ENCODE data around the gene PSKH1. TPM values are rescaled to one million over a fixed set of nuclear protein-coding genes. Genes with fewer than 3 reads are reported as not detected.

PSKH1 gene
- total RNA-seq, 4 donors from 2014 or later, result 16.4 to 26.9 (median 24.5) TPM

GRCh38 chr16:67931712-67932461 is 38.8 kb downstream of the PSKH1 start, which contains the start of gene CTRL:
CTRL (minus strand) TSS chr16:67931862; CDS start chr16:67931852, 10 bp downstream.
- no peaks in the 10 kb centered on the region for H3K9me3 ChIP-seq
- no peak for DNase-seq (ENCODE audit: low spot score in 2 of 2)
- TF ChIP-seq POLR2A (IDR thresholded peaks at IDR 0.05), result no peak
- no peak for TF ChIP-seq CTCF (IDR thresholded peaks at IDR 0.05)
- H3K4me3 ChIP-seq, result no peak within 1 kb of the TSS
- H3K36me3 ChIP-seq, result peaks cover 34% of the 10 kb centered on the region
- H3K4me1 ChIP-seq, result peaks cover 20% of the 10 kb centered on the region
- WGBS, result 89% methylated on average over 5 of the region's 15 CpGs
- H3K27me3 ChIP-seq, result no peaks in the 10 kb centered on the region
- H3K27ac ChIP-seq, result no peak within 1 kb of the TSS

- WGBS, result 95% methylated on average over 2 of the region's 4 CpGs
- TF ChIP-seq CTCF (IDR thresholded peaks at IDR 0.05) (no peak), EP300 (IDR thresholded peaks at IDR 0.05) (no peak), POLR2AphosphoS5 (IDR thresholded peaks at IDR 0.05) (no peak), POLR2A (IDR thresholded peaks at IDR 0.05) (no peak)
- peaks cover 26% of the 10 kb centered on the region for H3K4me1 ChIP-seq
- H3K4me3 ChIP-seq, result no peak overlapping the region
- H3K27me3 ChIP-seq, result no peaks in the 10 kb centered on the region
- DNase-seq (ENCODE audit: low spot score in 2 of 2), result no peak
- H3K9me3 ChIP-seq, result no peaks in the 10 kb centered on the region
- H3K36me3 ChIP-seq, result peaks cover 30% of the 10 kb centered on the region
- no peak overlapping the region for H3K27ac ChIP-seq
Observed at GRCh38 chr16:67932462-67932840, 39.4 kb downstream of the PSKH1 start.

GRCh38 chr16:67933805-67934204 is 40.8 kb downstream of the PSKH1 start:
- Histone ChIP-seq H3K27me3 (no peaks in the 10 kb centered on the region), H3K27ac (no peak overlapping the region), H3K9me3 (no peaks in the 10 kb centered on the region), H3K4me1 (peaks cover 19% of the 10 kb centered on the region), H3K36me3 (peaks cover 22% of the 10 kb centered on the region), H3K4me3 (no peak overlapping the region)
- TF ChIP-seq EP300 (IDR thresholded peaks at IDR 0.05) (no peak), POLR2AphosphoS5 (IDR thresholded peaks at IDR 0.05) (no peak), CTCF (IDR thresholded peaks at IDR 0.05) (no peak), POLR2A (IDR thresholded peaks at IDR 0.05) (no peak)
- 67% methylated on average over 1 of the region's 7 CpGs for WGBS
- DNase-seq (ENCODE audit: low spot score in 2 of 2), result no peak

- Histone ChIP-seq H3K36me3 (peaks cover 19% of the 10 kb centered on the region), H3K4me1 (peaks cover 19% of the 10 kb centered on the region), H3K4me3 (peak overlapping the region; percentile 85), H3K27ac (no peak overlapping the region), H3K27me3 (no peaks in the 10 kb centered on the region), H3K9me3 (no peaks in the 10 kb centered on the region)
- no peak for DNase-seq (ENCODE audit: low spot score in 2 of 2)
- TF ChIP-seq POLR2AphosphoS5 (IDR thresholded peaks at IDR 0.05), result no peak
- no peak for TF ChIP-seq CTCF (IDR thresholded peaks at IDR 0.05)
- no peak for TF ChIP-seq POLR2A (IDR thresholded peaks at IDR 0.05)
- TF ChIP-seq EP300 (IDR thresholded peaks at IDR 0.05), result no peak
- 63% methylated on average over 13 of the region's 13 CpGs for WGBS
Observed at GRCh38 chr16:67934306-67935100, 41.4 kb downstream of the PSKH1 start.

- peaks cover 17% of the 10 kb centered on the region for H3K36me3 ChIP-seq
- peak in 1 of 2 donors; percentile 81 for DNase-seq (ENCODE audit: low spot score in 2 of 2)
- WGBS, result 29% methylated on average over 13 of the region's 13 CpGs
Observed at GRCh38 chr16:67935101-67935401, 42.0 kb downstream of the PSKH1 start.

More at GRCh38 chr16:67935101-67935401, 42.0 kb downstream of the PSKH1 start:
- no peak for TF ChIP-seq EP300 (IDR thresholded peaks at IDR 0.05)
- no peak for TF ChIP-seq POLR2AphosphoS5 (IDR thresholded peaks at IDR 0.05)
- no peak for TF ChIP-seq CTCF (IDR thresholded peaks at IDR 0.05)
- TF ChIP-seq POLR2A (IDR thresholded peaks at IDR 0.05), result no peak
- H3K9me3 ChIP-seq, result no peaks in the 10 kb centered on the region
- H3K27ac ChIP-seq, result no peak overlapping the region
- peaks cover 19% of the 10 kb centered on the region for H3K4me1 ChIP-seq
- no peaks in the 10 kb centered on the region for H3K27me3 ChIP-seq
- peak overlapping the region; percentile 85 for H3K4me3 ChIP-seq

All from suprapubic skin (tissue), 4 donors.